Measurements from ENCODE around the gene SEL1L2.

The SEL1L2 gene

GRCh38 chr20:13831476-13831875 lies 158.9 kb downstream of the SEL1L2 start:
- TF ChIP-seq CTCF (IDR thresholded peaks at IDR 0.05; ENCODE audit: insufficient read depth, low read length, poor library complexity, severe bottlenecking), result no peak
- Histone ChIP-seq H3K36me3 (ENCODE audit: control insufficient read depth, insufficient read depth, low read length) (no peaks in the 10 kb centered on the region), H3K4me3 (replicated peaks; ENCODE audit: low read depth, low read length) (no peak overlapping the region), H3K27me3 (replicated peaks; ENCODE audit: control insufficient read depth, insufficient read depth, low read length) (no peaks in the 10 kb centered on the region)
- no peak for DNase-seq (ENCODE audit: extremely low read depth, insufficient read length)

GRCh38 chr20:13825465-13825864 lies 164.9 kb downstream of the SEL1L2 start:
- Histone ChIP-seq H3K36me3 (ENCODE audit: control insufficient read depth, insufficient read depth, low read length) (no peaks in the 10 kb centered on the region), H3K4me3 (replicated peaks; ENCODE audit: low read depth, low read length) (no peak overlapping the region), H3K27me3 (replicated peaks; ENCODE audit: control insufficient read depth, insufficient read depth, low read length) (no peaks in the 10 kb centered on the region)
- no peak for TF ChIP-seq CTCF (IDR thresholded peaks at IDR 0.05; ENCODE audit: insufficient read depth, low read length, poor library complexity, severe bottlenecking)
- no peak for DNase-seq (ENCODE audit: extremely low read depth, insufficient read length)

GRCh38 chr20:13824459-13824858 lies 166.0 kb downstream of the SEL1L2 start:
- no peak for TF ChIP-seq CTCF (IDR thresholded peaks at IDR 0.05; ENCODE audit: insufficient read depth, low read length, poor library complexity, severe bottlenecking)
- no peak for DNase-seq (ENCODE audit: extremely low read depth, insufficient read length)
- Histone ChIP-seq H3K36me3 (ENCODE audit: control insufficient read depth, insufficient read depth, low read length) (no peaks in the 10 kb centered on the region), H3K4me3 (replicated peaks; ENCODE audit: low read depth, low read length) (no peak overlapping the region), H3K27me3 (replicated peaks; ENCODE audit: control insufficient read depth, insufficient read depth, low read length) (no peaks in the 10 kb centered on the region)

- no peak overlapping the region for H3K4me3 ChIP-seq (replicated peaks; ENCODE audit: low read depth, low read length)
- peaks cover 2% of the 10 kb centered on the region for H3K36me3 ChIP-seq (ENCODE audit: control insufficient read depth, insufficient read depth, low read length)
- TF ChIP-seq CTCF (IDR thresholded peaks at IDR 0.05; ENCODE audit: insufficient read depth, low read length, poor library complexity, severe bottlenecking), result no peak
- H3K27me3 ChIP-seq (replicated peaks; ENCODE audit: control insufficient read depth, insufficient read depth, low read length), result no peaks in the 10 kb centered on the region
- DNase-seq (ENCODE audit: extremely low read depth, insufficient read length), result no peak
Measured at GRCh38 chr20:13822459-13822858, 168.0 kb downstream of the SEL1L2 start.

GRCh38 chr20:13821876-13822275 lies 168.5 kb downstream of the SEL1L2 start:
- Histone ChIP-seq H3K36me3 (ENCODE audit: control insufficient read depth, insufficient read depth, low read length) (peaks cover 2% of the 10 kb centered on the region), H3K27me3 (replicated peaks; ENCODE audit: control insufficient read depth, insufficient read depth, low read length) (no peaks in the 10 kb centered on the region), H3K4me3 (replicated peaks; ENCODE audit: low read depth, low read length) (no peak overlapping the region)
- DNase-seq (ENCODE audit: extremely low read depth, insufficient read length), result no peak
- TF ChIP-seq CTCF (IDR thresholded peaks at IDR 0.05; ENCODE audit: insufficient read depth, low read length, poor library complexity, severe bottlenecking), result no peak

All from GM06990 (cell line).